T-helper 9 cell (primary cell): ENCODE data around the gene HCN1.
"Not testable (repeated sequence)": the region's sequence is repeated elsewhere in the genome, so short reads cannot be mapped to it uniquely, and the experiment has no call there.

Experiments used
- DNase-seq: peaks from one replicate; pipeline ENCODE4 v3.0.0-alpha.2; 2020

The HCN1 gene

DNA sequence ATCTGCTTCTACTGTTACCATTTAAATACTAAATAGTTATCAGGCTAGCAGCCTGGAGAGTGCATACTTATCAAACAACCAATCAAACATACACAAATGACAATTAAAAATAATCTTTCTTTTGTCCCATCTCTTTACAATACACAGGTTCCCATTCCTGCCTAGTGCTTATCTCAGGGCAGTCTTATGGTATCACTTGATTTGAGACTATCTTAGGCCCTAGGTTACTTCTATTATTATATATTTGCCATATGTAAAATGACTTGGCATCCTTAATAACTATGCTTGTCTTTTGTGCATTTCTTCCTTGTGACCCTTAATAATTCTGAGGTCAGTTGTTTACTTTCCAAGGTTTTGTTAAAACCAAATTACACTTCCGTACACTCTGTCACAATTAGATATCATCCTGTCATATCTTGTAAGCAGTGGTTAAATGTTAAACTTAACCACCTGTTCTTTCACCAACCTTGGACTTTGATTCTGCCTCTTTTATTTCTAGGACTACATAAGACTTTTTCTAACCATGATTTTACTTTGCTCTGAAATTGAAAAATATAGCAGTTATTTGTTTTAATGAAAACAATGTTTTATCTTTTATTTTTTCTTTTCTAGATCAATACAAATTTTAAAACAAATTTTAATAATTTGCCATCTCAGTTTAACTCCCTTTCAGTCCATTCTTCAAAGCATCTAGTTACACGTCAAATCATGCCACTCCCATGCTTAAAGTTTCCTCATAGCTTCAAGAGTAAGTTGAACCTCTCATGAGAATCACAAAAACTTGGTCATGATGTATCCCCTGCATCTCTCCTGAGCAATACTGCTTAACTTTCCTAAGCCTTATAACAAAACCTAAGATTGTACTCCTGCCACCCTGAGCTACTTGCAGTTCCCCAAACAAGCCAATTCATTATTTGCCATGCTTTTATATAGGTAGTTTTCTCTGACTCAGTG lies 281.3 kb downstream of the HCN1 start:
- DNase-seq, result no peak

- no peak for DNase-seq
Measured at GRCh38 chr5:45411971-45412612, 284.1 kb downstream of the HCN1 start.

- DNase-seq, result no peak
Measured at GRCh38 chr5:45410304-45410995, 285.7 kb downstream of the HCN1 start.

DNA sequence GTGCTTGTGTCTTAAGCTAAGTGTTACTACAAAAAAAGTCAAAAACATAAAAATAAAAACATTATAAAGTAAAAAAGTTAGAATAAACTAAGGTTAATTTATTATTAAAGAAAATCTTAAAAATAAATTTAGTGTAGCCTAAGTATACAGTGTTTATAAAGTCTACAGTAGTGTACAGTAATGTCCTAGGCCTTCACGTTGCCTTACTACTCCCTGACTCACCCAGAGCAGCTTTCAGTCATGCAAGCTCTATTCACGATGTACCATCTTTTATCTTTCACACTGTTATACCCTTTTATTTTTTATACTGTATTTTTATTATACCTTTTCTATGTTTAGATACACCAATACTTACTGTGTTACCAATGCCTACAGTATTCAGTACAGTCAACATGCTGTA lies 288.1 kb downstream of the HCN1 start:
- no peak for DNase-seq

GRCh38 chr5:45402804-45403455 lies 293.2 kb downstream of the HCN1 start:
- DNase-seq, result no peak

DNA sequence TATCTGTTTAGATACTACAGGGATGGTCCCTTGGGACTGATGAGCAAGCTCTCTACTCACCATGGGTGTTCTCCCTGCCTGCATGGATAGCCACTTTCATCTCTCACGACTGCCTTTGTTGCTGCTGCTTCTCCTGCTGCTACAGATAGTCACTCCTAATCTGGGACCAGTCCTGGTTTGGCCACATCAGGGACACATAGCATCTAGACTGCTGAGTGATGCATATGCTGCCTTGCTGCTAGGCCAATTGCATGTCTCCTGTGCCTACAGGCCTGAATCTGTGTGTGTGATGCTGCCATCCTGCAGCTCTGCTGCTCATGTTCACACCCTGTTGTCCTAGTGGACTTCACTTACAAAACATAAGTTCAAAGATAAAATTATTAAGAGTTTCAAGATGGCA lies 297.1 kb downstream of the HCN1 start:
- no peak for DNase-seq

DNA sequence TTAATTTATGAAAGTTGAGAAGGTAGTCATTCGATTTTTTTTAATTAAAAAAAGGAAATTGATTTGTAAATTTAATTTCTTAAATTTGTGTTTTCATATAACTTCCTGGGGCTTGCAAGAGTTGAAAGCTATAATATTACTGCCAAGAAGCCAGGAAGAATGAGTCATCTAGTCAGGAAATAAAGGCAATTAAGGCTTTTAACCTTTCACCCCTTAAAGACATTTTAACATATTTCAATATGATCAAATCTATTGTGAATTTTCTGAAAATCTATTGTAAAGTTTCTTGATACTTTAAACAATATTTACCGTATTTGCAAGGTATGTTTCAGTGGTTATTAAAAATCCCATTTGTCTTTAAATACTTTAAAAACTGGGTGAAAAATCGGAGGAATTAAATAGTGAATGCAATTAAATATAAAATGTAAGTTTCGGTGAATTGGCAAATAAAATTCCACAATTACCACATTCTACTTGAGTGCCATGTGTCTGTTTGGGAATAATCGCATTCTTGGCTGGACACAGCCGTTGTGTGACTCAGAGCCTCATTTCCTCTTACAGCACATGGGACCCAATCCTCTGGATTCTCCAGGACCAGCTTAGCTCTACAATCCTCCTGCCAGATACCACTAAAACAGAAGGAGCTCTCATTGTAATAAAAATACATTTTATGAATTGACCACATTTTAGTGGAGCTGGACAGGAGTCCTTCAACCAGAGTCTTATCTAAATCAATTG lies 310.7 kb downstream of the HCN1 start:
- no peak for DNase-seq

DNA sequence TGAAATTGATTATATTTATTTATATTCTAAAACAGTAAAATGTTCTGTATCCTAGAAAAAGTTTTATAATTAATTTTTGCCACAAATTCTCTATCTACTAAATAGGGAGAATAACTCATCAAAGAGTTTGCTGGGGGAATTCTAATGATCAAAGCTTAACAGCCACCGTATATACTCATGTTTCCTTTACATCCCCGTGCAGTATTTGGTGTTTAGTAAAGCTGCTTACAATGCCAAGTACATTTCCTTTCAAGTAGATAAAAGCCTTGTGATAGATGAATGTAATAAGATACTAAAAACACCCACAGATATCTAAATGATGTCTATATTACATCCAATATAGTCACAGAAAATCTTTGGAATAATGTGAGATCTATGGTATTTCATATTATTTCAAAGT lies 312.2 kb downstream of the HCN1 start:
- DNase-seq, result no peak

- DNase-seq, result no peak
Measured at GRCh38 chr5:45382583-45382982, 313.6 kb downstream of the HCN1 start.

- no peak for DNase-seq
Measured at GRCh38 chr5:45376417-45376816, 319.8 kb downstream of the HCN1 start.

DNA sequence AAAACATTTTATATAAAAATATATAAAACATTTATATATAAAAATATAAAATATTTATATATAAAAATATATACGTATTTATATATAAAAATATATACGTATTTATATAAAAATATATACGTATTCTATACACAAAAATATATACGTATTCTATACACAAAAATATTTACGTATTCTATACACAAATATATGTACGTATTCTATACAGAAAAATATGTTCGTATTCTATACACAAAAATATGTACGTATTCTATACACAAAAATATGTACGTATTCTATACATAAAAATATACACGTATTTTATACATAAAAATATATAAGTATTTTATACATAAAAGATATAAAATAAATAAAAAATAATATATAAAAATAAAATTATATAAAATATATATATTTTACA lies 323.6 kb downstream of the HCN1 start:
- no peak for DNase-seq

GRCh38 chr5:45371423-45371822 lies 324.8 kb downstream of the HCN1 start:
- not testable (repeated sequence) for DNase-seq

- no peak for DNase-seq
Measured at GRCh38 chr5:45355189-45355992, 340.8 kb downstream of the HCN1 start.

DNA sequence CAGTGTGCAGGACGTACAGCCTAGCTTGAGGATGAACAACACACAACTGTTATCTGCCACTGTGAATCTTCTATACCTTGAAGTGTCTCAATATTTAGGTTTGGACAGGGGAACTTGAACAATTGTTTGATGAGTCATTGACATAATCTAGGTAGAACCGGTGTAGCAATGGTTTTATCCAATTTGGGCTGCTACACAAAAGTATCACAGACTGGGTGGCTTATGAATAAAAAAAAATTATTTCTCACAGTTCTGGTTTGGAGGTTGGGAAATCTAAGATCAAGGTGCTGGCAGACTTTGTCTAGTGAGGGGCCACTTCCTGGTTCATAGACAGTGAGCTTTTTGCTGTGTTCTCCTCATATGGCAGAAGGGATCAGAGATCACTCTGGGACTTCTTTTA lies 359.7 kb downstream of the HCN1 start:
- DNase-seq, result no peak

GRCh38 chr5:45335978-45336377 lies 360.2 kb downstream of the HCN1 start:
- DNase-seq, result no peak

DNA sequence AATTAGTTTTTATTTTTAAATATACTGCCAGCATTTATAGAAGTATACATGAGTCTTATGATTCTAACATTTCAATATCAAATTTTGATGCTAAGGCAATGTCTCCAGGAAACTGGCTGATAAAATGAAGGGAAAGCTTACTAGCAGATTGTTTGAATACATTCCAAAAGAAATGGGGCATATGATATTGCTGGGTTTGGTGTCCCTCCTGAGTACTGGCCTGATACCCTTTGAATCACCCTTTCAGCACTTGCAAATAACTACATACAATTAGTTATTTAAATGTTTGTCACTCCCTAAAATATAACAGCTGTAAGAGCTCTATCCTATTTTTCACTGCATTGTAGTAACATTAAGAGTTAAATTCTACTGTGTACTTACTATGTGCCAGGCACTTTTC lies 360.8 kb downstream of the HCN1 start:
- no peak for DNase-seq

DNA sequence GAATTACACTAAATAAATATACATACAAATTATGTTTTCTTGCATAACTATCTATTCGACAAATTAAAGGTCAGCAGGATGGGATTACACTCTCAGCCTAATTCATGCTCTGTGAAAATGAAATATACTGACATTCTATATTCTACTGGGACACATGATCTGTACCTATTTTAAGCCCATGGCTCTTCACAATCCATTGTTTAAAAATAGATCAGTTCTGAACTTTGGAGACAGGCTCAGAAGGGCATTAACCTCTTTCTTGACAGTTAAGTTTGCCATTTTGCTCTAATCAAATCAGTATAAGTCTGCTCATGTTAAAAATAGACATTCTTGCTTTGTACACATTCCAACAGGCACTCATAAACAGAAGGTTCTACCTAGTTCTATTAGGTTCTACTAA lies 361.2 kb downstream of the HCN1 start:
- DNase-seq, result no peak

- DNase-seq, result not testable (repeated sequence)
Measured at GRCh38 chr5:45312627-45313026, 383.6 kb downstream of the HCN1 start.

DNA sequence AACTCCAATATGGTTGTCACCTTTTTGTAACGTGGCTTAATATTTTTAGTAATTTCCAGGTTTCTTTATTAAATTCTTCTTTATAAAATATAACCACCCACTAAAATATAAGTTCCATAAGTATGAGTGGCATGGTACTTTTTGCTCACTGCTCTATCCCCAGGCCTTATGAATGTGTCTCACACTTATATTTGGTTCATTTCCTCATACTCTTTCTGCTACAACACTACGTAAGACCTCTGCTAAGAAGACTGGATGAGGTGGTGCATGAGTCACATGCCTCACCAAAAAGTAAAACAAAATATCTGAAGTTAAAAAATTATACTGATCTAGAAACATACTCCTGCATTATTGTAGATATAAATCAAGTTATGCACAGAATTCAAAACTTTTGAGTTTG lies 400.9 kb downstream of the HCN1 start:
- no peak for DNase-seq

GRCh38 chr5:45288746-45289145 lies 407.4 kb downstream of the HCN1 start:
- no peak for DNase-seq

DNA sequence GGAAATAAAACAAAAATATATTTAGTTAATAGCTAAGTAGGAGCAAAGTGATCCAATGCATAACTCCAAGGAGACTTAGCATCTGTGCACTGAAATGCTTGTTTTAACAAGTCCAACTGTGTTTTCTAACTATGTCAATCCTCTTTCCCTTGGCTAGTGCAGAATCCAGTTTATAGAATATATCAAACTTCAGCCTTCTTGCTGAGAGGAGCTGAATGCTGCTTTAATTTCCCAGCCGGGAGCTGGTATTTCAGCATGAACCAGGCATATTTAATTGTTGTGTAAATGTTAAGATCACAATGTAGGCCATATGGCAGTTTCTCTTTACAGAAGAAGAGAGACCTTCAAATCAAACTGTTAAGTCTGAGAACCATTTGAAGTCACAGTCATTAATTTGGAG lies 411.7 kb downstream of the HCN1 start:
- DNase-seq, result no peak

DNA sequence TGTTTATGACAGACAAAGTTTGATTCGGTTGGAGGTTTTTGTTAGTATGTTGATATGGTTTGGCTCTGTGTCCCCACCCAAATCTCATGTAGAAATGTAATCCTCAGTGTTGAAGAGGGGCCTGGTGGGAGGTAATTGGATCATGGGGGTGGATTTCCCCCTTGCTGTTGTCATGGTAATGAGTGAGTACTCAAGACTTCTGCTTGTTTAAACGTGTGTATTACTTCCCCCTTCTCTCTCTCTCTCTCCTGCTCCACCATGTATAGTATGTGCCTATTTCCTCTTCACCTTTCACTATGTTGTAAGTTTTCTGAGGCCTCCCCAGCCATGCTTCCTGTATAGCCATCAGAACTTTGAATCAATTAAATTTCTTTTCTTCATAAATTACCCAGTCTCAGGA lies 415.1 kb downstream of the HCN1 start:
- no peak for DNase-seq
